ENCODE measurements around the gene CKMT1B.
"Not testable (repeated sequence)": the region's sequence is repeated elsewhere in the genome, so short reads cannot be mapped to it uniquely, and the experiment has no call there.

Gene CKMT1B

DNA sequence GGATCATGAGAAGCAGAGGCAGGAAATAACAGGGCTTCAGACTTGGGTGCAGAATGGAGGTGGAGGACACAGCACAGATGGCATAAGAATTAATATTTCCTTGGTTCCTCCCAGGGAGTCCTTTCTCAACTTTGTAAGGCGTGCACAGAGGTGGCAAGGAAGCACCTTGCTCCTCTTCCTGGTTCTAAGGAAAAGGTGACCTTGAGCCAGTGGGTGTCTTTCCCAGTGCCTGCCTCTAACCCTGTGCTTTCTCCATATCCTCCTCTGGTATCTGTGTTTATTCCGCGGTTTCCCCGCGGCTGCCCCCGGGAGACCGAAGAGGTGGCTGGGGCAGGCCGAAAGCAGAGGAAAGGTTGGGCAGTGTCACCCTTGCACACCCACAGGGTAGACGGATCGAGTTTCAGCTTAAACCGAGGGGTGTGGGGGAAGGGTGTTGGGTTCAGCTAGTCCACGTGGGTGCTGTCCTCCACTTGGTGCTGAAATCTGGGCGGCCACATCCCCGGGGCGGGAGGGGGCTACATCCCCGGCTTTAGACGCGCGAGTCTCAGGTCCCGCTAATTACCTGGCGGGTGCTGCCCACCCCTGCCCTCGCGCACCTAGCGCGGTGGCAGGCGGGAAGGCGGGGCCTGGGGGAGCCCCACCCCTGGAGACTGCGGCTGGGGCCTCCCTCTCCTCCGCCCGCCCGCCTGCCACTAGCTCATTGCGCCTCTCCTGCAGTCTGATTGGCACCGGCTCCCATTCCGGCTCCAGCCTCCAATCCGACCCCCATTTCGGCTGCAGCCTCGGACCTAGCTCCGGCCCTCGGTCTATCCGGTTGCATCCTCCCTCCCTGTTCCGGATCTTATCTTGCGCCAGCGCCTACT is at the start of gene CKMT1B:
TSS of gene CKMT1B (plus strand) at position 700 of the 863 bp plus-strand sequence. CDS start 192 bp downstream, outside the sequence.
- not testable (repeated sequence) for DNase-seq

DNA sequence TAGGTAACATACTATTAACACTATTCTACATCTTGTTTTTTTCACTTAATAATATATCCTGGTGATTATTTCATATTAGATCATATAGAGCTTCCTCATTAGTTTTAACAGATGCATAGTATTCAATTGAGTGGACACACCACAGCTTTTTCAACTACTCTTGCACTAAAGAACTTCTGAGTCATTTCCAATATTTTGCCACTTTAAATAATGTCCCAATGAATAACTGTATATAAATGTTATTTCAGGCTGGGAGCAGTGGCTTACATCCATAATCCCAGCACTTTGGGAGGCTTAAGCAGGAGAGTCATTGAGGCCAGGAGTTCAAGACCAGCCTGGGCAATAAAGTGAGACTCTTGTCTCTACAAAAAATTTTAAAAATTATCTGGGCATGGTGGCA is 49.6 kb upstream of the CKMT1B start:
- DNase-seq = no peak

DNA sequence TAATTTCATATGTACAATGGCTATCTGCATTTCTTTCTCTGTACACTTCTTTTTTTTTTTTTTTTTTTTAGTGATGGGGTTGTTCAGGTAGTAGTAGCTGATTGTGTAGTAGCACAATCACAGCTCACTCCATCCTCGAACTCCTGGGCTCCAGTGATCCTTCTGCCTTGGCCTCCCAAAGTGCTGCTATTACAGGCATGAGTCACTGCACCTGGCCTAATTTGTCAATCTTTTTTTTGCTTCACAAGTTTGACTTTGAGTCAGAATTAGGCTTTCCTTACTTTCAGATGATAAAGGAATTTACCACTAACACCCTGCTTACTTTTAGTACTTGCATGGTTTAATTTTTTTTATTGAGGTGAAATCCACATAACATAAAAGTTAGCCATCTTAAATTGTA is 48.4 kb upstream of the CKMT1B start:
- DNase-seq = no peak

DNA sequence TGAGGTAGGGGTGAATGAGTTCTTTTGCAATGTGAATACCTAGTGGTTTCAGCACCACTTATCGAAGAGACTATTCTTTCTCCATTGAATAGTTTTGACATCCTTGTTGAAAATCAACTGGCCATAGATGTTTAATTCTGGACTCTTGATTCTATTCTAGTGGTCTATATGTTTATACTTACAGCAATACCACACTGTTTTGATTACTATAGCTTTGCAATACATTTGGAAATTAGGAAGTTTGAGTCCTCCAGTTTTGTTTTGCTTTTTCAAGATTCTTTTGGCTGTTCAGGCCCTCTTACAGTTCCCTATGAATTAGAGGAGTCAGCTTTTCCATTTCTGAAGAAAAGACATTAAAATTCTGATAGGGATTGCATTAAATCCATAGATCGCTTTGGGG is 46.3 kb upstream of the CKMT1B start:
- DNase-seq = no peak

DNA sequence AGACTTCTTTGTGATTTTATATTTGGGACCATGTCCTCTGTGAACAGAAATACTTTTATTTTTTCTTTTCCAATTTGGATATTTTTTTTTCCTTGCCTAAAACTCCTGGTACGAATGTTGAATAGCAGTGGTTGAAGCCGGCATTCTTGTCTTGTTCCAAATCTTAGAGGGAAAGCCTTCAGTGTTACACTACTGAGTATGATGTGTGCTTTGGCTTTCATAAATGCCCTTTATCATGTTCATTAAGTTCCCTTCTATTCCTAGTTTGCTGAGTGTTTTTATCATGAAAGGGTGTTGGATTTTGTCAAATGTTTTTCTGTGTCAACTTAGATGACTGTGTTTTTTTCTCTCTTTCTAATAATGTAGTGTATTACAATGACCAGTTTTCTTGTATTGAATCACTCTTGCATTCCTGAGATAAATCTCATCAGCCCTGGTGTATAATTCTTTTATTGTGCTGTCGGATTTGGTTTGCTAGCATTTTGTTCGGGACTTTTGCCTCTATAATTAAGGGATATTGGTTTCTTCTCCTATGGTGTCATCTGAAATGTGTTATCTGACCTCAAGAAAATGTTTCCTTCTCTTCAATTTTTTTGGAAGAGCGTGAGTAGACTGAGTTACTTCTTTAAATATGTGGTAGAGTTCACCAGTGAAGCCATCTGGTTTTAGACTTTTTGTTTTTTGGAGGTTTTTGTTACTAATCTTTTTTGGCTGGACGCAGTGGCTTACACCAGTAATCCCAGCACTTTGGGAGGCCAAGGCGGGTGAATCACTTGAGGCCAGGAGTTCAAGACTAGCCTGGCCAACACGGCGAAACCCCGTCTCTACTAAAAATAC is 43.1 kb upstream of the CKMT1B start:
- DNase-seq = no peak

DNA sequence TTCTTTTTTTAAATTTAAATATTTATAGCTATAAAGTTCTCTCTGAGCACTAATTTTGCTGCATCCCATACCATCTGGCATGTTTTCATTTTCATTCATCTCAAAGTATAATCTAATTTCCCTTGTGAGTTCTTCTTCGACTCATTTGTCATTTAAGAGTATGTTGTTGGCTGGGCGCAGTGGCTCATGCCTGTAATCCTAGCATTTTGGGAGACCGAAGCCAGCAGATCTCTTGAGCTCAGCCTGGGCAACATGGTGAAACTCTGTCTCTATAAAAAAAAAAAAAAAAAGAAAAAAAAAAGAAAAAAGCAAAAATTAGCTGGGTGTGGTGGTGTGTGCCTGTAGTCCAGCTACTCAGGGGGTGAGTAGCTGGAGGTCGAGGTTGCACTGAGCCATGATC is 41.6 kb upstream of the CKMT1B start:
- no peak for DNase-seq

DNA sequence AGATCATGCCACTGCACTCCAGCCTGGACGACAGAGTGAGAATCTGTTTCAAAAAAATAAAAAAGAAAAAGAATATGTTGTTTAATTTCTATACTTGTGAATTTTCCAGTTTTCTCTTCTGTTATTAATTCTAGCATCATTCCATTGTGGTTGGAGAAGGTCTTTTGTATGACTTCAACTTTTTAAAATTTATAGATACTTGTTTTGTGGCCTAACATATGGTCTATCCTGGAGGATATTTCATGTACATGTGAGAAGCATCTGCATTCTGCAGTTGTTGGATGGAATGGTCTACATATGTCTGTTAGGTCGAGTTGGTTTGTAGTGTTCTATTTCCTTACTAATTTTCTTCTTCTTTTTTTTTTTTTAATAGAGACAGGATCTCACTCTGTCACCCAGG is 40.8 kb upstream of the CKMT1B start:
- DNase-seq = no peak

DNA sequence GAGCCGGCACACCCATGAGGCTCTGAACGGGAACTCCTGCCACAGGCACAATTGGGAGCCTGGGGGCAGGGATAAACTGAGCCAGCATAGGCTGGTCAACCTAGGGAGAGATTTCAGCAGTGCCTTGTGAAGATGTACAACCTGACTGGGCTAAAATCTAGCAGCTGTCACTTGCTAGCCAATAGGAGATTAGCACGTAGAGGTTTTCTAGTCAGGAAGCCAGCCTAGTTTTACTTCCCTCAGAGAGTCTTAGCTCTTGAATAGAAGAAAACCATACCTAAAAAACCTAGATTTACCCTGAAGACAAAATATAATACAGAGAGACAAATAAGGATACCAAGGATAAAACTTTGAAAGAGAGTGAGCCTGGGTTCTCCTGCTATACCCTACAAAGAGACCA is 31.1 kb upstream of the CKMT1B start:
- not testable (repeated sequence) for DNase-seq

DNA sequence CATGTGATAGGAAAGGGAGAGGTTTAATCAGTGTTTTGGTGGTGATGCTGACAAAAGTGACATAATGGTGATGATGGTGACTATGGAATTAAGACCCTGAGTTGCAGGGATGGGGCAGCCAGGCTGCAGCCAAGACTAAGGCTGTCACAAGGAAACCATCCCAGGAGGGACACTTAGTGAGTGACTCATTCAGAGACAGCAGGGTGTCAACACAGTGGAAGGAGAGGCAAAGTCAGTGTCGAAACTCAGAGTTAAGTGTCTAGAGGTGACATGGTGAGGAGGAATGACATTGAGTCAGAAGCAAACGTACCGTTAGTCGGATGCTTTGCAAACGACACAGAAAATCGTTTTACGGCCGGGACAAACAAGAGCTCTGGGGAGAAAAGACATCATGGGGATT is 30.0 kb upstream of the CKMT1B start:
- not testable (repeated sequence) for DNase-seq

DNA sequence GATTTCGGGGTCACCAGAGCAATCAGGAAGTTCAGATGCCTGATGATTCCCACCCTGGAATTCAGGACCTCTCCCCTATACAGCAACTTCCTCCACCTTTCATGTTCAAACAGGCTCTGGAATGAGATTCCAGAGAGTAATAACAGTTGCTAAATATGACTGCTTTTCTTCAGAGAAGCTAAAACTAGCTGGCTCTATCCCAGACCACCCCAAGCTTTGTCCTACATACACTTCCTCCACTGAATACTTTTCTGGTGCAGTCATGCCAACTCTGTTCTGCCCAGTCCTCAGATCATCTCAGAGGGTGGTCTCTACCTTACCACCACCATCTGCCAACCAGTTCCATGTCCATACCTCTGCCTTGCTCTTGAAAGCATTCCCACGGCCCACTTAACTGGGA is 27.2 kb upstream of the CKMT1B start:
- DNase-seq = not testable (repeated sequence)

DNA sequence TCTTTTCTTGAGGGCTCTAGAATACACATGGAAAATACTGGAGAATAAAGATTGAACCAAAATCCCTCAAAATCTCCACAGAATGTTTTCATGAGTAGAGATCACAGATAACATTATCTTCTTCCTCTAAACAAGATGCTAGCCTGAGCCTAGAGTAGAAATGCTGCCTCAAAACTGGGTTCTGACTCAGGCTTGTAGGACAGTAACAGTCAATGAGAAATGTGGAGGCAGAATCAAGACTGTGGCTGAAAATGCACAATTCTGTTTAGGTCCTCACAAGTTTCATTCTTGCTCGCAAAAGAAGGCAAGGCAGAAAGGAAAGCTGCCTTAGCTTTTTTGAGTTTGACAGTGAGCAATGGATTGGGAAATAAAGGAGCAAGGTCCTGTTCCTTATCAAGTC is 19.2 kb upstream of the CKMT1B start:
- not testable (repeated sequence) for DNase-seq

DNA sequence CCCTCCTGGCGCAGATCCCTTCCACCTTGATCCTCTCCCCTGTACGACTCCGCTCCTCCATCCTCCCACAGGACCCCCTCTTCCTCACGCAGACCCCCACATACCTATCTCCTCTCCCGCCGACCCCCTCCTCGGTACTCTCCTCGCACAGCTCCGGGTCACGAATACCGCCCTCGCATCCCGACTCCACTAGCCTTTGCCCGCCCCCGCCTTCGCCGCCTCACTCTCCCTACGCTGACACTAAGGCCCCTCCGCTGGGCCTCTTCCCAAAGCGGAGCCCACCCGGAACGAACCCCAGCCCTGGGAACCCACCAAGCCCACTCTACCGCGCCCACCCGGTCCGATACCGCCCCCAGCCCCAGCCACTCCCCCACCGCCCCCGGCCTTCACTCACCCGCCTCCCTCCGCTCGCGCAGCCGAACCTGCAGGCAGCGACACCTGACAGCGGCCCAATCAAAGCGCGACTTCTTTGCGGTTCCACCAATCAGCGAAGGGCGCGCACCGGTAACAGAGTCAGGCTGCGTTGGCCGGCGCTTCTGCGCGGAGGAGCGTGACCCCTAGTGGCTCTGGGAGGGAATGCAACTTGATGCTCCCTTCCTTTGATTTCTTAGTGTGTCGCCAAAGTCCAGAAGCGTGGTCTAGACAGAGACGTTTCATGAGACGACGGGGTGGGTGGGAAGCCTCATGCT is 3.9 kb upstream of the CKMT1B start, which contains the start of gene PPIP5K1:
TSS of gene PPIP5K1 (minus strand) at position 431 of the 689 bp plus-strand sequence. CDS start 5,704 bp downstream, outside the sequence.
- DNase-seq = not testable (repeated sequence)

DNA sequence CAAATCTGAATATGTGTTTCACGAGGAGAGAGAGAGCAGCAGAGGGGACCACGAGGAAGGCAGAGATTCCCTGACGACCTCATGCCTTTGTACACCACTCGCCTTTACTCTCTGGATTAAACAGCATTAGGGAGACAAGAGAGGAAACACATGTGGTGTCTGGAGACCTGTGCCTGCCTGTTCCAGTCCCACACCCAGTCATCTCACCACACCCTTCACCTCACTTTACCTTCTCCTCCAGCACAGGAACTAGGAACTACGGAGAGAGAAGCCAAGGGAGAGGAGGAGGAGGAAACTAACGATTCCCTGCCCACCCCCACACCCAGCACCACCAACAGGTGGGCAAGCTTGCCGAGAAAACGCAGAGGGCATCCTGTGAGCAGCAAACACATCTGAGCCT is 986 bp upstream of the CKMT1B start:
- not testable (repeated sequence) for DNase-seq

DNA sequence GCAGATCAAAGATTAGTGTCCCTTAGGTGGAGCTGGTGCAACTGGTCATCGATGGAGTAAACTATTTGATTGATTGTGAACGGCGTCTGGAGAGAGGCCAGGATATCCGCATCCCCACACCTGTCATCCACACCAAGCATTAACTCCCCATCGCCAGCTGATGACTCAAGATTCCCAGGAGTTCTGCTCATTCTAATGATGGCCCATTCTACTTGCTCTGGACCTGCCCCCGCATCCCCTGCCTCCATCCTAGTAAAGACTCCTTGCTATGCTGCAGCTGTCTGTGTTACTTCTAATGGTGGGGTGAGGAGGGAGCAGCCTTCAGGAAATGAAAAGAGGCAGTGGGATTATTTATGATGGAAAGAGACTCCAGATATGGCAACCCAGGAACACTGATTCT is 5.3 kb downstream of the CKMT1B start:
- not testable (repeated sequence) for DNase-seq

DNA sequence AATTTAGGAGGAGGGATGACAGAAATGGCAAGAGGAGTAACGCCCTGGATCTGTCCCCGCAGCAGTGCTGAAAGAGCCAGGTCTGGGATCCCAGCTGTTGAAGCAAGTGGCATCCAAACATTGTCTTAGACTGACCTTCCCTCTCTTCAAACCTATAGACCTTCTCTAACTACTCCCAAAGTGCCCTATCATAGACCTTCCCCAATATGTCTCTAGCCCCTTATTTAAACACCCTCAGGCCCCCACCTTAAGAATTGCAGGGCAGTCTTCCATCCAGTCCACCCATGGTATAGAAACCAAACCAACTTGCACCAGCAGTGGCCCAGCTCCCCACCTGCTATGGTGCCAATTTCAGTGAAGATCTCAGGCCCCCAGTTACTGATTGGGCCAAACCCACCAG is 6.4 kb downstream of the CKMT1B start:
- not testable (repeated sequence) for DNase-seq

DNA sequence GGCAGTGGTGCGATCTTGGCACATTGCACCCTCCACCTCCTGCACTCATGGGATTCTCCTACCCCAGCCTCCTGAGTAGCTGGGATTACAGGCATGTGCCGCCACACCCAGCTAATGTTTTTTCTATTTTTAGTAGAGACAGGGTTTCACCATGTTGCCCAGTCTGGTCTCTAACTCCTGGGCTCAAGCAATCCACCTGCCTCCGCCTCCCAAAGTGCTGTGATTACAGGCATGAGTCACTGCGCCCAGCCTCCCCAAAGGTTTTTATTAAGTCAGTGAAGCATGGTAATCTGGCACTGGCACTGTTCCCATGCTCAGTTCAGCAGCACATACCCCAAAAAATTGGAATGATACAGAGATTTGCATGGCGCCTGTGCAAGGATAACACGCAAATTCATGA is 8.4 kb downstream of the CKMT1B start:
- not testable (repeated sequence) for DNase-seq

DNA sequence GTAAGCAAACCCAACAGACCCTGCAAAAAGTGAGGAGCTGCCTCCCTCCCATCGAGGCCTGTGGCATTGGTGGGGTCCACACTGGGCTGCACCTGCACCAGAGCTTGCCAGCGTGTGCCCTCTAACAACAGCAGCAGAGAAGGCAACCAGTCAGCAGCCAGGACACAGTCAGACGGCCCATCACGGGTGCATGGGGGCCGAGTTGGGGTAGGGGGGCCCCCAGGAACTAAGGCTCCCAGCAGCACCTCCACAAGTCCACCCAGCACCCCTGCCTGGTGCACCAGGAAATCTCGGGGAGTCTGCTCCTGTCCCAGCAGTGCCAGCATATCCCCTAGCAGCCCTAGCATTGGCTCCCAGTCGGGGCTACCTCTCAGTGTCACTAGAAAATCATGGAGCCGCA is 23.9 kb downstream of the CKMT1B start:
- DNase-seq = not testable (repeated sequence)

DNA sequence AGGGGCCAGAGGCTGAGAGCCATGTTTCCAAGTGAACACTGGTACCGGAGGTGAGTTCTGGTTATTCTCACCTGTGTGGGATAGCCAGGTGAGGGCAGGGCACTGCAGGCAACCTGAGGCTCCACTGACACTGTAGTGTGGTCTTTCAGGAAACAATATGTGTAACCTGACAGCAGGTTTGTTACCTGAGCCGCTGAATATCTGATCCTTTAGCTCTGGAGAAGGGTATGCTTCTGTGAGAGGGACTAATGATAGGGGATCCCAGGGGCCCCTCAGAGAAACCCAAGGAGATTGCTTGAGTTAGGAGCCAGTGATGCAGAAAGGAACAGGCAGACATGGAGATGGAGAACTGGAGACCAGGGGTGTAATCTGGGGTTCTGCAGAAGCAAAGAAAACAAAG is 24.9 kb downstream of the CKMT1B start, which contains the start of gene STRC:
TSS of gene STRC (minus strand) at position 101 of the 400 bp plus-strand sequence. CDS start at position 23, 78 bp downstream.
- DNase-seq = not testable (repeated sequence)

DNA sequence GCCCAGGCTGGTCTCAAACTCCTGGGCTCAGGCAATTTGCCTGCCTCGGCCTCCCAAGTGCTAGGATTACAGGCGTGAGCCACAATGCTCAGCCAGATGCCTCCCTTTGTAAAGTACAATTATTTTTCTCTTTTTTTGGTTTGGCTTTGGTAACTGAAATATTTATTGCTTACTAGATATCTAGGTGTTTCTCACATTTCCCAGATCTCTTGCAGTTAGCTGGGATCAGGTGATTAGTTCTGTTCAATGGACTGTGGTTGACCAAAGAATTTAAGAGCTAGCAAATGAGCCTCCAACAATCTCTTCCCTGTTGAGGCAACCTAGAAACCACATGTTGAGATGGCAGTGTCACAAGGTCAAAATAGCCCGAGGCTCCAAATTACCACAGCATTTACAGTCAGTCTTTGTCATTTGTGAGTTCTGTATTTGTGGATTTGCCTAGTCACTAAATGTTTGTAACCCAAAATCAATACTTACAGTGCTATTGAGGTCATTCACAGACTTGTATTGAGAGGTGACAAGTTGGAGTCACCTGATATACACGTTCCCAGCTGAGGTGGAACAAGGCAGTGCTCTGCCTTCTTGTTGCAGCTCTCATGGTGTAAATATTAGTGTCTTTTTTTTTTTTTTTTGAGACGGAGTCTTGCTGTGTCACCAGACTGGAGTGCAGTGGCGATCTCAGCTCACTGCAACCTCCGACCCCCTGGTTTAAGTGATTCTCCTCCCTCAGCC is 28.4 kb downstream of the CKMT1B start:
- not testable (repeated sequence) for DNase-seq

DNA sequence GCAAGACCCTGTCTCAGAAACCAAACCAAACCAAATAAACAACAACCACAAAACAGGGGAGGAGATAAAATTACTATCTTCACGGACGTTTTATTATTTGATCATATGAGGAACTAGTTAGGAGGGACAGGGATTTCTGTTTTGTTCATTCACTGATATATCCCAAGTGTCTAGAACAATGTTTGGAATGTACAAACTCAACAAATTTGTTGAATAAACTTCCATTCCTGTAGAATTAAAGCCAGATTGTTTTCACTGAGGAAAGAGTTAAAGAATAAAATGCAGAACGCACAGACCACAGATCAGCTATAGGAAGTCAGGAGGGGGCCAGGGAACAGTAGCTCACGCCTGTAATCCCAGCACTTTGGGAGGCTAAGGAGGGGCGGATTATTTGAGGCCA is 31.3 kb downstream of the CKMT1B start:
- DNase-seq = no peak

DNA sequence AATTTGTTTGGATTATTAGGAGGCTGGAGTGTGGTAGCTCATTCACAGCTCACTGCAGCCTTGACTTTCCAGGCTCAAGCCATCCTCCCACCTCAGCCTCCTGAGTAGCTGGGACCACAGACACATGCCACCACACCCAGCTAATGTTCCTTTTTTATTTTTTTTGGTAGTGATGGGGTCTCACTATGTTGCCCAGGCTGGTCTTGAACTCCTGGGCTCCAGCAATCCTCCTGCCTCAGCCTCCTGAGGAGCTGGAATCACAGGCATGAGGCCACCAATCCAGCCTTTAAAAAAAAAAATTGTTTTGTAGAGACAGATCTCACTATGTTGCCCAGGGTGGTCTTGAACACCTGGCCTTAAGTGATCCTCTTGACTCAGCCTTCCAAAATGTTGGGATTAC is 33.1 kb downstream of the CKMT1B start:
- not testable (repeated sequence) for DNase-seq
